Measurements from ENCODE around the gene TMEM131L.

TMEM131L gene

DNA sequence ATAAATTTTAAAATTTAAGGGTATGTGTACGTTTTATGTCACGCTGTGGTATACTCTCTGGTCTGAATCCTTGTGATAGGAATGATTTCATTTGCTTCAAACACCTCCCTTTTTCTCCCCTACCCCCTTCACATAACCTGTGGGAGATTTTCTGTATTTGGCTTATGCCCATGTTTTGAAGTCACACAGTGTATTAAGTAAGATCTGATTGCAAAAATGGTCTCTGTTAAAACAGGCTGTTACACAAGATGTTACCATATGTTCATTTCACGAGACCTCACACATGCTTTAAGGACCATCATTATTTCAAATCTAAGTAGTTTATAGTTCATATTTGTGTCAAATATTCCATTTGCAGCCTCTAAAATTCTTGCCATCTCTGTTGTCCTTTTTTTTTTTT, 63.5 kb downstream of the TMEM131L start:
- Histone ChIP-seq H3K36me3 (ENCODE audit: insufficient read depth, low read length) (no peaks in the 10 kb centered on the region), H3K27me3 (ENCODE audit: control insufficient read depth in 1 of 2, insufficient read depth in 2 of 2, low read length in 2 of 2) (no peaks in the 10 kb centered on the region), H3K4me1 (ENCODE audit: insufficient read depth, low read length) (peaks cover 29% of the 10 kb centered on the region), H3K27ac (ENCODE audit: low read depth, low read length) (no peak overlapping the region), H3K9ac (ENCODE audit: low read length) (no peak overlapping the region), H3K4me3 (ENCODE audit: low read depth in 1 of 2, low read length in 2 of 2) (no peak overlapping the region), H3K9me3 (ENCODE audit: low read length) (no peaks in the 10 kb centered on the region)

GRCh38 chr4:153530284-153530999, 64.3 kb downstream of the TMEM131L start:
- Histone ChIP-seq H3K4me3 (ENCODE audit: low read depth in 1 of 2, low read length in 2 of 2) (no peak overlapping the region), H3K9me3 (ENCODE audit: low read length) (no peaks in the 10 kb centered on the region), H3K27me3 (ENCODE audit: control insufficient read depth in 1 of 2, insufficient read depth in 2 of 2, low read length in 2 of 2) (no peaks in the 10 kb centered on the region), H3K36me3 (ENCODE audit: insufficient read depth, low read length) (no peaks in the 10 kb centered on the region), H3K9ac (ENCODE audit: low read length) (no peak overlapping the region), H3K4me1 (ENCODE audit: insufficient read depth, low read length) (peaks cover 36% of the 10 kb centered on the region), H3K27ac (ENCODE audit: low read depth, low read length) (peak overlapping the region; percentile 12)

- peaks cover 42% of the 10 kb centered on the region for H3K4me1 ChIP-seq (ENCODE audit: insufficient read depth, low read length)
- no peak overlapping the region for H3K4me3 ChIP-seq (ENCODE audit: low read depth in 1 of 2, low read length in 2 of 2)
- H3K27me3 ChIP-seq (ENCODE audit: control insufficient read depth in 1 of 2, insufficient read depth in 2 of 2, low read length in 2 of 2), result no peaks in the 10 kb centered on the region
- no peaks in the 10 kb centered on the region for H3K36me3 ChIP-seq (ENCODE audit: insufficient read depth, low read length)
- H3K9ac ChIP-seq (ENCODE audit: low read length), result no peak overlapping the region
- peak overlapping the region; percentile 12 for H3K27ac ChIP-seq (ENCODE audit: low read depth, low read length)
- no peaks in the 10 kb centered on the region for H3K9me3 ChIP-seq (ENCODE audit: low read length)
Observed at GRCh38 chr4:153531000-153531358, 64.8 kb downstream of the TMEM131L start.

GRCh38 chr4:153531976-153532626, 65.9 kb downstream of the TMEM131L start:
- Histone ChIP-seq H3K27me3 (ENCODE audit: control insufficient read depth in 1 of 2, insufficient read depth in 2 of 2, low read length in 2 of 2) (no peaks in the 10 kb centered on the region), H3K4me1 (ENCODE audit: insufficient read depth, low read length) (peaks cover 46% of the 10 kb centered on the region), H3K36me3 (ENCODE audit: insufficient read depth, low read length) (no peaks in the 10 kb centered on the region), H3K4me3 (ENCODE audit: low read depth in 1 of 2, low read length in 2 of 2) (no peak overlapping the region), H3K9ac (ENCODE audit: low read length) (no peak overlapping the region), H3K27ac (ENCODE audit: low read depth, low read length) (no peak overlapping the region), H3K9me3 (ENCODE audit: low read length) (no peaks in the 10 kb centered on the region)

GRCh38 chr4:153532636-153533035, 66.5 kb downstream of the TMEM131L start:
- H3K27ac ChIP-seq (ENCODE audit: low read depth, low read length), result no peak overlapping the region
- no peak overlapping the region for H3K9ac ChIP-seq (ENCODE audit: low read length)

GRCh38 chr4:153533387-153533786, 67.2 kb downstream of the TMEM131L start:
- Histone ChIP-seq H3K27ac (ENCODE audit: low read depth, low read length) (no peak overlapping the region), H3K4me3 (ENCODE audit: low read depth in 1 of 2, low read length in 2 of 2) (no peak overlapping the region), H3K9me3 (ENCODE audit: low read length) (no peaks in the 10 kb centered on the region), H3K36me3 (ENCODE audit: insufficient read depth, low read length) (no peaks in the 10 kb centered on the region), H3K27me3 (ENCODE audit: control insufficient read depth in 1 of 2, insufficient read depth in 2 of 2, low read length in 2 of 2) (no peaks in the 10 kb centered on the region), H3K4me1 (ENCODE audit: insufficient read depth, low read length) (peaks cover 54% of the 10 kb centered on the region), H3K9ac (ENCODE audit: low read length) (no peak overlapping the region)

More at GRCh38 chr4:153532636-153533035, 66.5 kb downstream of the TMEM131L start:
- H3K4me3 ChIP-seq (ENCODE audit: low read depth in 1 of 2, low read length in 2 of 2), result no peak overlapping the region
- no peaks in the 10 kb centered on the region for H3K9me3 ChIP-seq (ENCODE audit: low read length)
- peaks cover 46% of the 10 kb centered on the region for H3K4me1 ChIP-seq (ENCODE audit: insufficient read depth, low read length)
- no peaks in the 10 kb centered on the region for H3K27me3 ChIP-seq (ENCODE audit: control insufficient read depth in 1 of 2, insufficient read depth in 2 of 2, low read length in 2 of 2)
- H3K36me3 ChIP-seq (ENCODE audit: insufficient read depth, low read length), result no peaks in the 10 kb centered on the region

DNA sequence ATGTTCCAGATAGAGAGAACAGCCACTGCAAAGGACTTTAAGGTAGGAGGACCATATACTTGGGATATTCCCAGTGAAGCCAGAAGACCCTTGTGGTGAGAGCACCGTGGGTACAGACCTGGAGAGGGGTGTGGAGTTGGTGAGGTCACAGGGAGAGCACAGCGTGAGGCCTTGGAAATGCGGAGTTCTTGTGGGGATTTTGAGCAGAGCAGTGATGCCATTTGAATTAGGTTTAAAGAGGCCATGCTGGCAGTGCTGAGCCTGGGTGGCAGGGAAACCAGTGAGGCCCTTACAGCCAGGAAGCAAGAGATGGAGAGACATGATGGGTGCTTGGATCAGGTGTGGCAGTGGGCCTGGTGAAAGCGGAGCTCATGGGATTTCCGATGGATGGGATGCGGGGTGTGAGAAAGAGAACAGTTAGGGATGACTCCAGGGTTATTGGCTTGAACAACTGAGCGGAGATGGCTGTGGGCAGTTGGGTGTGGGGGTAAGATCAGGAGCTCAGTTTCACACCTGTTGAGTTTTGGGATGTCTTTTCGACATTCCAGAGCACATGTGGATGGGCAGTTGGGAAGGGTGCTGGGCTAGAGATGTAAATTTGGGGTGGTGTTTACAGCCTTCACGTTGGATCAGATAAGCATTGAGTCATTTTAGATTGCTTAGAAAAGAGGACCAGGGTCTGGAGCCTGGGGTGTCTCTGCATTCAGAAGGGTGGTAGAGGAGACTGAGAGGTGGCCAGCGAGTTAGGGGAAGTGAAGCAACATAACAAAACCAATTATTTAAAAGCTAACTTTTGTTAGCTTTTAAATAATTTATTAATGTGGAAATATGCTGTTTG, 68.9 kb downstream of the TMEM131L start:
- Histone ChIP-seq H3K27ac (ENCODE audit: low read depth, low read length) (no peak overlapping the region), H3K9me3 (ENCODE audit: low read length) (no peaks in the 10 kb centered on the region), H3K36me3 (ENCODE audit: insufficient read depth, low read length) (no peaks in the 10 kb centered on the region), H3K9ac (ENCODE audit: low read length) (no peak overlapping the region), H3K27me3 (ENCODE audit: control insufficient read depth in 1 of 2, insufficient read depth in 2 of 2, low read length in 2 of 2) (no peaks in the 10 kb centered on the region), H3K4me3 (ENCODE audit: low read depth in 1 of 2, low read length in 2 of 2) (no peak overlapping the region), H3K4me1 (ENCODE audit: insufficient read depth, low read length) (peaks cover 57% of the 10 kb centered on the region)

DNA sequence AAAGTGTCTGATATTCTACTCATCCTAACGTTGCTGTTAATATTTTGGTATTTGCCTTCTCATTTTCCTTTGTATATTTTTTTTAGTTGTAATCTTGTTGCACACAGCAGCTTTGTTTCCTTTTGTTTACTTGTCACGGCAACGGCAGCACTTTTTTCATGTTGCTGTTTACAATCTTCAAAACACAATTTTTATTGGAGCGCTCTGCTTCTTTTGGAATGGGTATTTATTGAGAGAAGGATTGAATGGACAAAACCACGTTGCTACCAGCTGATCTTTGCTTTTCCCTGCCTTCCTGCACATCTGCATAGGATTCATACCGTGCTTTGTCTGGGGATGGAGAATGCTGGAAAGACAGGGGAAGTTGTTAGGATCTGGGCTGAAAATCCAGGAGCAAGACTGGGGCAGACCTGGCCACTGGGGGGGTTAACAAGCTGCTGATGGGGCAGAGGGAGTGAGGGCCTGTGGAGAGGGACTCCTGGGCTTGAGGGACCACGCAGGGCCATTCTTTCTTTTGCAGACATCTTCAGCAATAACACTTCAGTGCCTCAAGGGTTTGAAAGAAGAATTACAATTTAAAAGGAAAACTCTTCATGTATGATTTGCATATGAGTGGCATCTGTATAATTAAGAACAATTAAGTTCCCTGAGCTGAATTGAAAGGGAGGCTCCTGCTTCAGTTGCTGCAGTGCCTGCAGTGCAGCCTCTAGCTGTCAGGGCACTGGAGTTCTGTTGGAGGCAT, 69.8 kb downstream of the TMEM131L start:
- H3K9ac ChIP-seq (ENCODE audit: low read length), result no peak overlapping the region
- no peak overlapping the region for H3K27ac ChIP-seq (ENCODE audit: low read depth, low read length)
- H3K36me3 ChIP-seq (ENCODE audit: insufficient read depth, low read length), result no peaks in the 10 kb centered on the region
- H3K27me3 ChIP-seq (ENCODE audit: control insufficient read depth in 1 of 2, insufficient read depth in 2 of 2, low read length in 2 of 2), result no peaks in the 10 kb centered on the region
- H3K4me1 ChIP-seq (ENCODE audit: insufficient read depth, low read length), result peaks cover 48% of the 10 kb centered on the region
- no peak overlapping the region for H3K4me3 ChIP-seq (ENCODE audit: low read depth in 1 of 2, low read length in 2 of 2)
- H3K9me3 ChIP-seq (ENCODE audit: low read length), result no peaks in the 10 kb centered on the region

- Histone ChIP-seq H3K36me3 (ENCODE audit: insufficient read depth, low read length) (no peaks in the 10 kb centered on the region), H3K27me3 (ENCODE audit: control insufficient read depth in 1 of 2, insufficient read depth in 2 of 2, low read length in 2 of 2) (no peaks in the 10 kb centered on the region), H3K9me3 (ENCODE audit: low read length) (no peaks in the 10 kb centered on the region), H3K27ac (ENCODE audit: low read depth, low read length) (no peak overlapping the region), H3K4me1 (ENCODE audit: insufficient read depth, low read length) (peaks cover 38% of the 10 kb centered on the region), H3K9ac (ENCODE audit: low read length) (no peak overlapping the region), H3K4me3 (ENCODE audit: low read depth in 1 of 2, low read length in 2 of 2) (no peak overlapping the region)
Observed at GRCh38 chr4:153537493-153537960, 71.4 kb downstream of the TMEM131L start.

- no peaks in the 10 kb centered on the region for H3K36me3 ChIP-seq (ENCODE audit: insufficient read depth, low read length)
- H3K9me3 ChIP-seq (ENCODE audit: low read length), result no peaks in the 10 kb centered on the region
- peak overlapping the region; percentile 44 to 54 for H3K4me3 ChIP-seq (ENCODE audit: low read depth in 1 of 2, low read length in 2 of 2)
- H3K9ac ChIP-seq (ENCODE audit: low read length), result peak overlapping the region; percentile 18
- H3K27ac ChIP-seq (ENCODE audit: low read depth, low read length), result peak overlapping the region; percentile 65
- no peaks in the 10 kb centered on the region for H3K27me3 ChIP-seq (ENCODE audit: control insufficient read depth in 1 of 2, insufficient read depth in 2 of 2, low read length in 2 of 2)
- peaks cover 38% of the 10 kb centered on the region for H3K4me1 ChIP-seq (ENCODE audit: insufficient read depth, low read length)
Observed at GRCh38 chr4:153538487-153539357, 72.6 kb downstream of the TMEM131L start.

All from muscle layer of colon (tissue), 2 donors.